ENCODE measurements around the gene OBP2B.
"Not testable (repeated sequence)": the region's sequence is repeated elsewhere in the genome, so short reads cannot be mapped to it uniquely, and the experiment has no call there.

Gene OBP2B

GRCh38 chr9:133221177-133221809 is 12.2 kb upstream of the OBP2B start:
- DNase-seq = no peak

GRCh38 chr9:133218049-133218975 is 9.3 kb upstream of the OBP2B start:
- not testable (repeated sequence) for DNase-seq

GRCh38 chr9:133217333-133217988 is 8.4 kb upstream of the OBP2B start:
- DNase-seq = not testable (repeated sequence)

- not testable (repeated sequence) for DNase-seq
These were observed 5.2 kb upstream of the OBP2B start for GRCh38 chr9:133214276-133214675.

- no peak for DNase-seq
These were observed 1.6 kb upstream of the OBP2B start for GRCh38 chr9:133210609-133211008.

- no peak for DNase-seq
These were observed 1.1 kb upstream of the OBP2B start for GRCh38 chr9:133210202-133210532.

GRCh38 chr9:133209327-133210201 is 514 bp upstream of the OBP2B start:
- not testable (repeated sequence) for DNase-seq

- DNase-seq = not testable (repeated sequence)
These were observed 725 bp downstream of the OBP2B start for GRCh38 chr9:133208171-133208879.

GRCh38 chr9:133207540-133208170 is 1.4 kb downstream of the OBP2B start:
- DNase-seq = no peak

- DNase-seq = no peak
These were observed 2.0 kb downstream of the OBP2B start for GRCh38 chr9:133207021-133207531.

- DNase-seq = no peak
These were observed 2.8 kb downstream of the OBP2B start for GRCh38 chr9:133205996-133206931.

- DNase-seq = not testable (repeated sequence)
These were observed 3.6 kb downstream of the OBP2B start for GRCh38 chr9:133205481-133205887.

- DNase-seq = no peak
These were observed 4.1 kb downstream of the OBP2B start for GRCh38 chr9:133204993-133205336.

- no peak for DNase-seq
These were observed 4.6 kb downstream of the OBP2B start for GRCh38 chr9:133204335-133204992.

GRCh38 chr9:133203506-133204075 is 5.5 kb downstream of the OBP2B start:
- no peak for DNase-seq

GRCh38 chr9:133202688-133203453 is 6.2 kb downstream of the OBP2B start:
- DNase-seq = no peak

GRCh38 chr9:133202145-133202513 is 6.9 kb downstream of the OBP2B start:
- DNase-seq = no peak

- no peak for DNase-seq
These were observed 7.5 kb downstream of the OBP2B start for GRCh38 chr9:133201424-133202144.
